Measurements from ENCODE around the gene RLF. TPM values are rescaled to one million over a fixed set of nuclear protein-coding genes. Genes with fewer than 3 reads are reported as not detected.

Gene RLF
- total and polyA plus RNA-seq, 9 of the 15 experiments (the other 6 are each of a cell fraction or from before 2014, with no cell fraction given): 3.6 to 35.0 (median 21.2) TPM

DNA sequence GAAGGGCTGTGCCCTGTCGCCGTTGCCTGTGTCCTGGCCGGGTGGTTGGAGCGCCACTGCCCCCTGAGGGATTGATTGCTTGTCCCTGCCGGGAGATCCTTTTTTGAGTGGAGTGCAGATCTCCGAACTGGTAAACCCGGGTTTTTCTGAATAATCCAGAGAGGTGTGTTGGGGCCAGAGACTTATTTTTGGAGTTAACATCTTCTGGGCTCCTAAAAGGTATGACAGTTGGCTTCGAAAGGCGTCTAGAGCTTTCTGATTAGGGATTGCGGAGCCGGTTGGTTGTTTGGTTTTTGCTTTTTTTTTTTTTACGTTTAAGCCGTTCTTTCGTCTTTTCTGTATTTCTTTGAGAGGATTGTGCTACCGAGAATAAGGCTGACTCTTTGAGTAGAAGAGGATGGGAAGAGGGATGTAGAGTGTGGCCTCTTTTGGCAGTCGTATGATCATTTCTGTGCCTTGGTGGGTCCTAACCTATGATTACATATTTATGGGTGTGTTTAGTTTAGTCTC is 756 bp downstream of the RLF start (continued):
- TF ChIP-seq TEAD4 (IDR thresholded peaks at IDR 0.05; ENCODE audit: low read length) (no peak; the same call in 1 of the 2 replicates), TEAD4 (CRISPR knock-in tag; IDR thresholded peaks at IDR 0.05; ENCODE audit: borderline replicate concordance) (no peak), ZSCAN29 (IDR thresholded peaks at IDR 0.05) (peak; percentile 82; the same call in 1 of the 2 replicates), SMAD2 (IDR thresholded peaks at IDR 0.05; ENCODE audit: low read depth, low read length) (no peak), KLF1 (tag; IDR thresholded peaks at IDR 0.05) (no peak), ZNF644 (tag; IDR thresholded peaks at IDR 0.05; ENCODE audit: low read depth) (no peak), ZNF175 (CRISPR knock-in tag; IDR thresholded peaks at IDR 0.05; ENCODE audit: low read depth) (no peak), TBL1XR1 (IDR thresholded peaks at IDR 0.05; ENCODE audit: low read length in 2 of 2) (no peak), SMAD4 (CRISPR knock-in tag; conservative IDR thresholded peaks at IDR 0.05) (no peak), SPI1 (IDR thresholded peaks at IDR 0.05; ENCODE audit: borderline replicate concordance, low read depth, low read length) (no peak), RBM14 (IDR thresholded peaks at IDR 0.05; ENCODE audit: borderline replicate concordance, insufficient read depth, low read depth, low read length) (no peak), FOSL1 (tag; conservative IDR thresholded peaks at IDR 0.05) (peak; percentile 15; the same call in 1 of the 2 replicates), LARP7 (IDR thresholded peaks at IDR 0.05) (peak; percentile 63; the same call in 1 of the 2 replicates), ZBTB17 (CRISPR knock-in tag; IDR thresholded peaks at IDR 0.05) (peak; percentile 94), ZNF407 (IDR thresholded peaks at IDR 0.05; ENCODE audit: low read depth) (0 out of 2 replicates have a peak, but pooled peaks have one; percentile 21), ZNF830 (CRISPR knock-in tag; IDR thresholded peaks at IDR 0.05) (no peak), GATAD2A (IDR thresholded peaks at IDR 0.05) (no peak), RFX5 (IDR thresholded peaks at IDR 0.05; ENCODE audit: low read depth, low read length) (no peak), MXD1 (CRISPR knock-in tag; IDR thresholded peaks at IDR 0.05; ENCODE audit: borderline replicate concordance, poor library complexity, severe bottlenecking) (no peak), DIDO1 (tag; IDR thresholded peaks at IDR 0.05; ENCODE audit: low read depth) (no peak), ARID1B (IDR thresholded peaks at IDR 0.05) (no peak)
- TF ChIP-seq, protein P1, sequence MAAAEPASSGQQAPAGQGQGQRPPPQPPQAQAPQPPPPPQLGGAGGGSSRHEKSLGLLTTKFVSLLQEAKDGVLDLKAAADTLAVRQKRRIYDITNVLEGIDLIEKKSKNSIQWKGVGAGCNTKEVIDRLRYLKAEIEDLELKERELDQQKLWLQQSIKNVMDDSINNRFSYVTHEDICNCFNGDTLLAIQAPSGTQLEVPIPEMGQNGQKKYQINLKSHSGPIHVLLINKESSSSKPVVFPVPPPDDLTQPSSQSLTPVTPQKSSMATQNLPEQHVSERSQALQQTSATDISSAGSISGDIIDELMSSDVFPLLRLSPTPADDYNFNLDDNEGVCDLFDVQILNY (CRISPR knock-in tag; IDR thresholded peaks at IDR 0.05): no peak
